GM19395 (cell line): ENCODE data around the gene ZNF226.
A peak's percentile ranks its signal among the peaks of the same experiment; 100 is the strongest.
"Not testable (repeated sequence)": the region's sequence is repeated elsewhere in the genome, so short reads cannot be mapped to it uniquely, and the experiment has no call there.

Experiments
- ATAC-seq: cut with Tn5 transposase; IDR thresholded peaks from one replicate; pipeline ENCODE4 v1.9.1; 2021; ENCODE audit warnings: mild to moderate bottlenecking, moderate library complexity; ENCODE audit not compliant: unreplicated experiment

Gene ZNF226

DNA sequence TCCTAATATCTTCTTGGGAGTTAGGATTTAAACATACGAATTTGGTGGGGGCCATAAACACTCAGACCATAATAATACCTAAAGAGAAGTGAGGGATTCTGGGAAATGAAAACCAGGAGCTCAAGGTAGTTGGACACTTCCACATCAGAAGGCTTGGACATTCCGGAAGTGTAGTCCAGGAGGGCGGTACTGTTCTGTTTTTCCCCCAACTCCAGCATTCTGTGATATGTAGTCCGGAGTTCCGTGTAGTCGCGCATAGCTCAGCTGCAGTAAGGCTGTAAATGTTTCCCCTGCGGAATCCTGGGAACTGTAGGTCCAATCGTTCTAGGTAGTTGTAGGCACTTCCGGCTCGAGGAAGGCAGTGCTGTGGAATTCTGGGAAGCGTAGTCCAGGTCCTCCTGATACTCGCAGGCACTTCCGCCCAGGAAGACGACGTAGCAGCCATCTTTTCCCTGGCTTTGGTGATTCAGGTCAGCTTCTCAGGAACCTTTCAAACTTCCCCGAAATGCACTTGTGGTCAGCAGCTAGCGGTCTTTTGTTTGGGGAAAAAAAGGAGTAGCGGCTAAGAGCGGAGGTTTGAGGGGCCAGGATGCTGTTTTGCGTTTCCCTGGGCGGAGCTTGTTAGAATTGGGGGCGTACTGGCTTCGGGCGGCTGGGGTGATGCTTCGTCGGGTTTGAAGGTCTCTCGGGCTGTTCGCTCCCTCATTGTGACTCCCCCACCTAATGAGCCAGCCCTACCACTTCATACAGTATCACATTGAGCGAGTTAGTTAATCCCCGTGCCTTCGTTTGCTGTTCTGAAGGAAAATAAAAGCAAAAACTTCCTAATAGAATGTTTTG lies at the start of gene ZNF226:
Gene ZNF226 (plus strand): TSS at position 428 of the 840 bp plus-strand sequence. CDS start 4,981 bp downstream, outside the sequence.
- ATAC-seq, result peak; percentile 92

DNA sequence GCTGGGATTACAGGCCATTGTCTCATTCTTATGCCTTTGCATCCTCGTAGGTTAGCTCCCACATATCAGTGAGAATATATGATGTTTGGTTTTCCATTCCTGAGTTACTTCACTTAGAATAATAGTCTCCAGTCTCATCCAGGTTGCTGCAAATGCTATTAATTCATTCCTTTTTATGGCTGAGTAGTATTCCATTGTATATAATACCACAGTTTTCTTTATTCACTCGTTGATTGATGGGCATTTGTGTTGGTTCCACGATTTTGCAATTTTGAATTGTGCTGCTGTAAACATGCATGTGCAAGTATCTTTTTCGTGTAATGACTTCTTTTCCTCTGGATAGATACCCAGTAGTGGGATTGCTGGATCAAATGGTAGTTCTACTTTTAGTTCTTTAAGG lies 43.7 kb upstream of the ZNF226 start:
- ATAC-seq, result not testable (repeated sequence)

DNA sequence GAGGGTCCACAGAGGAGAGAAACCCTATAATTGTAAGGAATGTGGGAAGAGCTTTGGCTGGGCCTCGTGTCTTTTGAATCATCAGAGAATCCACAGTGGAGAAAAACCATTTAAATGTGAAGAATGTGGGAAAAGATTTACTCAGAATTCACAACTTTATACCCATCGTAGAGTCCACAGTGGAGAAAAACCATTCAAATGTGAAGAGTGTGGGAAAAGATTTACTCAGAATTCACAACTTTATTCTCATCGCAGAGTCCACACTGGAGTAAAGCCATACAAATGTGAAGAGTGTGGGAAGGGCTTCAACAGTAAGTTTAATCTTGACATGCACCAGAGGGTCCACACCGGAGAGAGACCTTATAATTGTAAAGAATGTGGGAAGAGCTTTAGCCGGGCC lies 32.9 kb upstream of the ZNF226 start:
- ATAC-seq, result no peak

DNA sequence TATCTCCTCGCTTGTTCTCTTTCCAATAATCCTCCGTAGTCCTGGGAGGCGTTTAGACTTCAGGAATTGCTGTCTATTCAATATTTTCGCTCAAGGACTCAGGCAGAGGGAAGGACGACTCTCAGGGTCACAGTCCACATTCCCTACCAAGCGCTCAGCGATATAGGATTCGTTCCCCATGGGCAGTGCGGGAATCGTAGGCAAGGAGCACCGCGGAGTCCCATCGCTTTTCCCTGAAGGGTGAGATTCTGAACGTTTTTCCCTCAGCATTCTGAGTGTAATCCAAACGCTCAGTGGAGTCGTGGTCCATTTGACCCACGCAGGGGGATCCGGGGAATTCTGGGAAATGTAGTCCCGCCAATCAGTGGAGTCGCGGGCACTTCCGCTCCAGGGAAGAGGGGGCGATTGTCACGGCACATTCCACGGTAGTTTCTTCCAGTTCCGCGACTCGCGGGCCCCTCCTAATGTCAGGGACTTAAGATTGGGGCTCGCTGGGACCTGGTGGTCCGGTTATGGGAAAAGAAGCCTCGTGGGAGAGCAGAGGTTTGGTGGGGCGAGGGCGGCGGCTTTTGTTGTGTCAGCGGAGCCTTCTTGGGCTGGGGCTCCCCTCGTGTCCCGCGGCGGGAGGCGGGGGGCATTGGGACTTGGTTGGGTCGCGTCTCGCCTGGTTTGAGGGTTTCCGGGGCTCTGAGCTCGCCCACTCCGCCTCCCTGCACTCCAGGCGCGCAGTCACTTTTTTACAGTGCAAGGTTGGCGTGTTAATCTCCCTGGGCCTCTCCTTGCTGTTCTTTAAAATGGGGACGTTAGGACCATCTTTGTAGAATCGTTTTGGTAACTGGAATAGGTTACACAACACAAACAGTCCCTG lies 23.5 kb upstream of the ZNF226 start, which contains the start of gene ZNF234:
Gene ZNF234 (plus strand): TSS at position 364 of the 868 bp plus-strand sequence. CDS start 3,079 bp downstream, outside the sequence.
- ATAC-seq, result peak; percentile 84

DNA sequence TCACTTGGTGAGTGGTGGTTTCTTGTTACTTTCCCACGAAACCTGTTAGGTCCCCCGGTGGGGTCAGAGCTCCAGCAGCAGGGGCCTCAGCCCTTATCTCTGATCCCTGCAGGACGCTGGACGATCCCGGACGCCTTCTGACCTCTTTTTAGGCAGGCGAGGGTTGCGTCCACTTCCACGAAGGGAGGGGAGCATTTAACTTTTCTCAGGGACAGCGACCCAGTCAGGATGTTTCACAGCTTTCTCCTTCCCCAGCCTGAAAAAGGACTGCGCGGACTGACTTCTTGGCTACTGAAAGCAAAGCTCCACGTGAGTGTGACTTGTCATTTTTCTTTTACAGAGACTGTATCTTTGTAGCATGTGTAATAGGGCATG lies 22.9 kb upstream of the ZNF226 start:
- no peak for ATAC-seq

DNA sequence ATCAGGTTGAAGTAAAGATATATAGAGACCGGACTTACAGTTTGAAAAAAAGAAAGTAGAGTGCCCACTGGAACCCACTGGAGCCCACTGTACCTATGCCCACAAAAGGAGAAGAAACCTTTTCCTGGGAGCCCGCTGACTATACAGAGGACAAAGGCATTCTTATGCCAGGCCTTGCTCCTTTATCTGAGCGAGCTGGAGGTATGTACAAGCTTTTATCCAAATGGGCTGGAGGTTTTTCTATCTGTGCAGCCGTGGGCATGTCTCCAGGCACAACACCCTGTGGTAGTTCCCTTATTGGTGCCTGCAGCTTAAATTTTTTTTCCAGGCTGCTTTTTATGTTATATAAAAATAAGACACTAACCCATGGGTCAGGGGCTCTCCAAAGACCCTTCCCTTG lies 15.1 kb upstream of the ZNF226 start:
- ATAC-seq, result no peak

DNA sequence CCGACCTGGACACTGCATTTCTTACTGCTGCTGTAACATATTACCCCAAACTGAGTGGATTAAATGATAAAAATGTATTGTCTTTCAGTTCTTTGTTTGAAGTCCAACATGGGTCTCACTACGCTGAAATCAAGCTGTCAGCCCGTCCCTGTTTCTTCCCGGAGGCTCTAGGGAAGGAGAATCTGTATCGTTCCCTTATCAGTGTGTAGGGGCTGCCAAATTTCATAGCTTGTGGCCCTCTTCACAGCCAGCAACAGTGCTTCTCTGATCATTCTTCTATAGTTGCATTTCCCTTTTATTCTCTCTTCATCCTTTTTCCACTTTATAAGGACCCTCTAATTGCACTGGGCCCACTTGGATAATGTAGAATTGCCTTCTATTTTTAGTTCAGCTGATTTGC lies 13.4 kb upstream of the ZNF226 start:
- ATAC-seq, result no peak

DNA sequence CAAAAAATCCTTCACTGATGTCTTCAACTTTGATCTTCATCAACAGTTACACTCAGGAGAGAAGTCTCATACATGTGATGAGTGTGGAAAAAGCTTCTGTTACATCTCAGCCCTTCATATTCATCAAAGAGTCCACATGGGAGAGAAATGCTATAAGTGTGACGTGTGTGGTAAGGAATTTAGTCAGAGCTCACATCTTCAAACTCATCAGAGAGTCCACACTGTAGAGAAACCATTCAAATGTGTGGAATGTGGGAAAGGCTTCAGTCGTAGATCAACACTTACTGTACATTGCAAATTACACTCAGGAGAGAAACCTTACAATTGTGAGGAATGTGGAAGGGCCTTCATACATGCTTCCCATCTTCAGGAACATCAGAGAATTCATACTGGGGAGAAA lies 8.4 kb upstream of the ZNF226 start:
- ATAC-seq, result no peak

DNA sequence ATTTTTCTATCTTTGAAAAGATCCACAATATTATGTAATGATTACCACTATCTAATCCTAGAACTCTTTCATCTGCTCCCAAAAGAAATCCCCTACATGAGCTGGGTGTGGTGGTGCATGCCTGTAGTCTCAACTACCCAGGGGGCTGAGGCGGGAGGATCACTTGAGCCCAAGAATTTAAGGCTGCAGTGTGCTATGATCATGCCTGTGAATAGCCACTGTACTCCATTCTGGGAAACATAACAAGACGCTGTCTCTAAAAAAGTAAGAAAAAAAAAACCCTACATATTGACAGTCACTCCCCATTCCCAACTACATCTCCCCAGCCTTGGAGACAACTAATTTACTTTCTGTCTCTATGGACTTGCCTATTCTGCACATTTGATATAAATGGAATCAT lies 1.1 kb upstream of the ZNF226 start:
- ATAC-seq, result no peak

DNA sequence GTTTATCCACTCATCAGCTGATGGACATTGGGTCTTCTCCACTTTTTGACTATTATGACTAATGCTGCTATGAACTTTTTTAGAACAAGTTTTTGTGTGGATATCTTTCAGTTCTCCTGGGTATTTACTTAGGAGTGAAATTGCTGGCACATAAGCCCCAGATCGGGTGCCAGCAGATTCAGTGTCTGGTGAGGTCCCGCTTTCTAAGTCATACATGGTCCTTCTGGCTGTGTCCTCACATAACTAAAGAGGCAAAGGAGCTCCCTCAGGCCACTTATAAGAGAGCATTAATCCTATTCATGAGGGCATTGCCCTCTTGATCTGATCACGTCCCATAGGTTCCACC lies 600 bp upstream of the ZNF226 start:
- no peak for ATAC-seq

DNA sequence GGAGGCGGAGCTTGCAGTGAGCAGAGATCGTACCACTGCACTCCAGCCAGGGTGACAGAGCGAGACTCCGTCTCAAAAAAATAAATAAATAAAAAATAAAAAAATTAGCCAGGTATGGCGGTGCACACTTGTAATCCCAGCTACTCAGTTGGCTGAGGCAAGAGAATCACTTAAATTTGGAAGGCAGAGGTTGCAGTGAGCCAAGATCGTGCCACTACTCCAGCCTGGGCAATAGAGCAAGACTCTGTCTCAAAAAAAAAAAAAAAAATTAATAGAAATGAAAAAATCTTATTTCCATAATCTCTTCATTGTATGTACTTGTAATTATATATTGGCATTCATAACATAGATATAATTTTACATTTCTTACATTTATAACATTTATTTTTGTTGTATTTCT lies 5.8 kb downstream of the ZNF226 start:
- ATAC-seq, result not testable (repeated sequence)

DNA sequence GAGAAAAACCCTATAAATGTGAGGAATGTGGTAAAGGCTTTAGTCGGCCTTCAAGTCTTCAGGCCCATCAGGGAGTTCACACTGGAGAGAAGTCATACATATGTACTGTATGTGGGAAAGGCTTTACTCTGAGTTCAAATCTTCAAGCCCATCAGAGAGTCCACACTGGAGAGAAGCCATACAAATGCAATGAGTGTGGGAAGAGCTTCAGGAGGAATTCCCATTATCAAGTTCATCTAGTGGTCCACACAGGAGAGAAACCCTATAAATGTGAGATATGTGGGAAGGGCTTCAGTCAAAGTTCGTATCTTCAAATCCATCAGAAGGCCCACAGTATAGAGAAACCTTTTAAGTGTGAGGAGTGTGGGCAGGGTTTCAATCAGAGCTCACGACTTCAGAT lies 11.7 kb downstream of the ZNF226 start:
- no peak for ATAC-seq

DNA sequence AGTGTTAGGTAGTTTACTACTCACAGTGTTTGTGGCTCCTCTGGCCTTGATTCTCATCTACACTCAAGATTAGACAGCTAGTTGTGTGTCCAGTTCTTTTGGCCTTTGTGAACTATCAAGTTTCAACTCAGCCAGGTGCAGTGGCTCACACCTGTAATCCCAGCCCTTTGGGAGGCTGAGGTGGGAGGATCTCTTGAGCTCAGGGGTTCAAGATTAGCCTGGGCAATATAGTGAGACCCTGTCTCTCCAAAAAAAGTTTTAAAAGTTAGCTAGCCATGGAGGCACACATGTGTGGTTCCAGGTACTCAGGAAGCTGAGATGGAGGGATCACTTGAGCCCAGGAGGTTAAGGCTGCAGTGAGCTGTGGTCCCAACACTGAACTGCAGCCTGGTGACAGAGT lies 16.1 kb downstream of the ZNF226 start:
- ATAC-seq, result no peak

DNA sequence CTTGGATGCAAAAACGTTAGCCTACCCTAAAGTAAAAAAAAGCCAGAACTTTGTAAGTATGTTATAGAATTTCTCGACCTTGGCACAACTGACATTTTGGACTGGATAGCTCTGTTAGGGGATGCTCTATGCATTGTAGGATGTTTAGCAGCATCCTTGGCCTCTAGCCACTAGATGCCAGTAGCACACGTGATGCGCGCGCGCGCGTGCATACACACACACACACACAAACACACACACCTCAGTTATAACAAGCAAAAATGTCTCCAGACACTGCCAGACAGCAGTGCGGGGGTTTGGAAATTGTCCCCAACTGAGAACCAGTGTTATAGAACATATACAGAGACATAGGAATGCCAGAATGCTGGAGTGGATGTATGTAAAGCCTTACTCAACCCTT lies 17.2 kb downstream of the ZNF226 start:
- no peak for ATAC-seq

DNA sequence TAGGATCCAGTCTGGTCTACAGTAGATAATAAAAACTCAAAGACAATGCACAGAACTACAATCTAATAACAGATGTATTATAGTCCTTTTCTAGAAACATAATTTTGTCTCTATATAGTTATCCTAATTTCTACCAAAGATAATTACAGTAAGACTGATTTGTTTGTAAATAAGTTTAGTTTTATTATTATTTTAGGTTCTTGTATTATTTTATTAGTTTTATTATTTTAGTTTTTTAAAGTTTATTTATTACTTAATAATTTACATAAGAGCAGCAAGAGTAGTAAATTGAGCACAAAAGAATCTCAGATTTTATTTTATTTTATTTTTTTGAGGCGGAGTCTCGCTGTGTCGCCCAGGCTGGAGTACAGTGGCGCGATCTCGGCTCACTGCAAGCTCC lies 25.1 kb downstream of the ZNF226 start:
- ATAC-seq, result no peak

DNA sequence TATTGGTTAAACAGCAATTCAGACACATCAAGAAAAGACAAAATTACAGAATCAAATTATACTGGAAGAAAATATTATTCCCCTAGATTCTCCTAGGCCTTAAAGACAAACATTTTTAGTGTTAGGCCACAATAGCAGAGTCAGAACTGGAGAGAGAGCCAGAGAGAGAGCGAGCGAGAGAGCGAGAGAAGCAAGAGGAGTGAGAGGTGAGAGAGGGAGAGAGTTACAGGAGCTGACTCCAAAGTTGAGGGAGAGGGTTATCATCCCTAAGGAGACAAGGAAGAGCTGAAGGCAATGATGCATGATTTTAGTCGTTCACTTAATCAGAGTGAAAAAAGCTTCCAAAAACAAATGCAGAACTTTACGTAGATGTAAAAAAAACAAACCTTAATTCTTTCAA lies 27.2 kb downstream of the ZNF226 start:
- no peak for ATAC-seq

DNA sequence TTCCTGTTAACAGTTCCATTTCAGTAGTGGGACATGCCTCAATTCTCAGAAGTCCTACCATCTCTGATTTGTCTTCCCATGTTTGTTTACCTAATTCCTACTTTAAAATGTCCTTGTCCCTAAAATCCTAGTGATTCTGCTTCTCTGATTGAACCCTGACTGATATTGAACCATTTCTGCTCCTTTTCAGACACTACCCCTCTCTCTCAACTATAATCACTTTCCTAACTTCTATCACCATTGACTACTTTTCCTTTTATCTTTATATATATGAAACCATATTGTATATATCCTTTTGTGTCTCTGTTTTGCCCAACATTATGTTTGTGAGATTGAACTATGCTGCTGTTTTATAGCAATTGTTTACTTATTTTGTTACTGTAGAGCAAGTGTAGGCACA lies 31.9 kb downstream of the ZNF226 start:
- ATAC-seq, result no peak

DNA sequence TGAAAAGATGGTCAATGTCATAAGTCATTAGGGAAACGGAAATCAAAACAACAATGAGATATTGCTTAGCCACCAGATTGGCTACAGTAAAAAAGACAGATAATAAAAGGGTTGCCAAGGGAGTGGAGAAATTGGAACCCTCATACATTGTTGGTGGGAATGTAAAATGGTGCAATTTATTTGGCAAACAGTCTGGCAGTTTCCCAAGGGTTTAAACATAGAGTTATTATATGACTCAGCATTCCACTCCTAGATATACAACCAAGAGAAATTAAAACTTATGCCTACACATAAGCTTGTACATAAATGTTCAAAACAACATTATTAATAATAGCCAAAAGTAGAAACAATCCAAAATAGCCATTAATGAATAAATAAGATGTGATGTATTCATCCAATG lies 37.6 kb downstream of the ZNF226 start:
- no peak for ATAC-seq

DNA sequence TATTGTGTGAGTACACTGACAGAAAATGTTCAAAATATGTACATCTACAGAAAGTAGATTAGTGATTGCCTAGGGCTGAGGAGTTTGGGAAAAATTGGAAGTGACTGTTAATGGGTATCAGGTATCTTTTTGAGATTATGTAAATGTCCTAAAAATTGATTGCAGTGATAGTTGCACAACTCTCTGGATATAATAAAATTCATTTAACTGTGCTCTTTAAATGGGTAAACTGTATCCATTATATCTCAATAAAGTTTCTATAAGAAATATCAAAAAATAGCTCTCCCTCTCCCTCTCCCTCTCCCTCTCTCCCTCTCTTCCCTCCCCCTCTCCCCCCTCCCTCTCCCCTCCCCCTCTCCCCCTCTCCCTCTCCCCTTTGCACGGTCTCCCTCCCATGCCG lies 38.1 kb downstream of the ZNF226 start:
- ATAC-seq, result no peak

DNA sequence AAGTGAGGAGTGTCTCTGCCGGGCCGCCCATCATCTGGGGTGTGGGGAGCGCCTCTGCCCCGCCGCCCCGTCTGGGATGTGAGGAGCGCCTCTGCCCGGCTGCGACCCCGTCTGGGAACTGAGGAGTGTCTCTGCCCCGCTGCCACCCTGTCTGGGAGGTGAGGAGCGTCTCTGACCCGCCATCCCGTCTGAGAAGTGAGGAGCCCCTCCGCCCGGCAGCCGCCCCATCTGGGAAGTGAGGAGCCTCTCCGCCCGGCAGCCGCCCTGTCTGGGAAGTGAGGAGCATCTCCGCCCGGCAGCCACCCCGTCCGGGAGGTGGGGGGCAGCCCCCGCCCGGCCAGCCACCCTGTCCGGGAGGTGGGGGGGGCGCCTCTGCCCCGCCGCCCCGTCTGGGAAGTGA lies 39.0 kb downstream of the ZNF226 start:
- ATAC-seq, result not testable (repeated sequence)

DNA sequence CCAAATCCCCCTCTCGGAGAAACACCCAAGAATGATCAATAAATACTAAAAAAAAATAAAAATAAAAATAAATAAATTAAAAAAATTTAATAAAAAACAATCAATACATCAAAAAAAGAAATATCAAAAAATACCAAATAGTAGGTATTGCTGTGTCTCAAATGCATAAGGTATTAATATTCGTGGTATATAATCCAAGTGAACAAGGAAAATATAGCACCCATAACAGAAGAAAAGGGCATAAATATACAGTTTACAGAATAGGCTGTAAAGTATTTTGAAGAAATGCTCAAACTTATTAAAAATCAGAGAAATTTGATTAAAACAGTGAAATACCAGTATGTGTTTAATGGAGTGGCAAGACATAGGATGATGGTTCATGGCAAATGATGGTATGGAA lies 39.9 kb downstream of the ZNF226 start:
- ATAC-seq, result no peak
